Activated naive CD4-positive, alpha-beta T cell treated with anti-CD3 and anti-CD28 coated beads, Interleukin-2, amount 10 ng/mL, durations not matched to agents 5 hours and 36 hours (primary cell): ENCODE measurements around the gene ISY1. TPM values are rescaled to one million over a fixed set of nuclear protein-coding genes. Genes with fewer than 3 reads are reported as not detected.

Experiments
- total RNA-seq, 2 experiments: library from RNA; stranded (reverse); gene quantifications; one replicate each; pipeline ENCODE4 v1.2.3, GENCODE V29; 2021

Gene ISY1
- total RNA-seq, result 10 to 100 TPM; 56.8 to 65.7 TPM

DNA sequence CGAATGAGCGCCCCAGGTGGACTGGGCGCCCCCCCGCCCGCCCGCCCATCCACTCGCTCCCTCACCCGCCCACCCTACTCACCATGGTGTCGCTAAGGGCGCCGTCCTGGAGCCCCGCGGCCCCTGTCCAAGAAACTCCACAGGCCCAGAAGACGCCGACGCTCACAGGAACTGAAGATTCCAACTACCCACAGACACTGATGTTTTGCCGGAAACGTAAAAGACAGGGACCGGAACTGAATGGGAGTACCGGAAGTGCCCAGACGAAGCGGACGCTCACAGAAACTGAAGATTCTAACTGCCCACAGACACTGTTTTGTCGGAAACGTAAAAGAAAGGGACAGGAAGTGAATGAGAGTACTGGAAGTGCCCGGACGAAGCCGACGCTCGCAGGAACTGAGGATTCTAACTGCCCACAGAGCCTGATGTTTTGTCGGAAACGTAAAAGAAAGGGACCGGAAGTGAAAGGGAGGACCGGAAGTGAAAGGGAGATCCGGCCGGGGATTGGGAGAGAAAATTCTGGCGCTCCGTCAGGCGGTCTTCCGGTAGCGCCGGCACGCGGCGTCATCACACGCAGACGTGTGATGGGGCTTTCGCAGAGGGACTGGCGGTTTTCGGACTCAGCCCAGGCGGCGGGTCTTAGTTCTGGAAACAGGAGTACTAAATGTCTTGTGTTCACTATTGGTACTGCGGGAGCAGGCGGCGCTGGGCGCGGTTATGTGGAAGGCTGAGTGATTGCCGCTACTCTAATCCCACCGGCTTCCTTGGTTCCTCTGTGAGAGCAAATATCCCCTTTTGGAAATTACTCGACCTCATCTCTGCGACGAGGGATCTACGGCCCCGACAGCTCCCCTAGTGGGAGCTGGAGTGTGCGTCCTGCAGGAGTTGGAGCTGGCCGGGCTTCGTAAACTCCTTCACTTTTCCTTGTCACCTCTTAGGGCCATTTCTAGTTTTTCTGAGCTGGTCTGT is at the start of gene ISY1:
TSS of gene ISY1 (minus strand) at position 173 of the 969 bp plus-strand sequence. CDS start at position 85, 88 bp downstream.

DNA sequence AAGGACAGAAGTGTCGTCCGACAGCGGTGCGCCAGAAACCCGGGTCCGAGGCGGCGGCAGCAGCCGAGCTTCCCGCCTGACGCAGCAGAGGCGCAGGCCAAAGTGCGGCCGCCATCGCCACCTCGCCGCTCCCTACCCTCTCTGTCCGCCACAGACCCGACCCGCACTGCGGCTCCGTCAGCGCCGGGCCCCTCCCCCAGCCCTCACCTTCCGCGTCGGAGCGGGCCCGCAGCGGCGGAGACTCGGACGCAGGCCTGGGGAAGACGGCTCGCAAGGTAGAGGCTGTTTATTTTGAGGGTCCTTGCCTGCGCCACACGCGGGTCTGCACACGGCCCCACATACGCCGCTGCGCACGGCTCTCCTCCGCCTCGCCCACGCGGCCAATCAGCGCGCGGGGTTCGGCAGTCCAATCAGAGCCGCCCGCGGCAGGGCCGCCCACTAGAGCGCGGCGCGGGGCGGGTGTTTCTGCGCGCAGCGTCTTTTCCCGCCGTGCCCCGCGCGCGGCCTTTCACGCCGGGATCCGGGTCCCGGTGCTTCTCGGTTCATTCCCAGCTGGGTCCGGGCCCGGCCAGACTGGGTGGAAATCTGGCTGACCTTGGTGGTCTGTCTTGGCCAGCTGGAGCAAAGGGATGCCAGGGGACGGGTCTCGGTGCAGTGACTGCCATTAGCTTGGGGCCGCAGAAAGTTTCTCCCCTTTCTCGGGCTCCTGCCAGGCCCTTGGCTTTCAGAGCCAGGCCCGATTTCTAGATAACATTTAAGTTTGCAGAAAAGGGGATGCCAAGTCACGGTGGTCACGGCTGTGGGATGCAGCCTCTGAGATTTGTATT is 22.9 kb upstream of the ISY1 start, which contains the start of gene CNBP:
TSS of gene CNBP (minus strand) at position 328 of the 827 bp plus-strand sequence. CDS start 12,139 bp downstream, outside the sequence.

DNA sequence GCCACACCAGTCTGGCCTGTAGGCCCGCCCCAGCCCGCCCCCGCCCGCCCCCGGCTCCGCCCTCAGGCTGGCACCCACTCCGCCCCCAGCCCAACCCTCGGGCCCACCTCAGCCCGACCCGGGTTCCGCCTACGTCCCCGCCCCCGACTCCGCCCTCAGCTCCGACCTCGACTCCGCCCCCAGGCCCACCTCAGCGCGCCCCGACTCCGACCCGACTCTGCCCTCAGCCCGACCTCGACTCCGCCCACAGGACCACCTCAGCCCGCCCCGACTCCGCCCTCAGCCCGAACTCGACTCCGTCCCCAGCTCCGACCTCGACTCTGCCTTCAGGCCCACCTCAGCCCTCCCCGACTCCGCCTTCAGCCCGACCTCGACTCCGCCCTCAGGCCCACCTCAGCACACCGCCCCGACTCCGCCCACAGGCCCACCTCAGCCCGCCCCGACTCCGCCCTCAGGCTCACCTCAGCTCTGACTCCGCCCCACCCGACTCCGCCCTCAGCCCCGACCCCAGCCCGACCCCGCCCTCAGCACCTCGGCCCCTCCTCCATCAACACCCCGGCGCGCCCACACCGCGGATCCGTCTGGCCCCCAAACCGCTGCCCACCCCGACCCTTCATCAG is 39.0 kb downstream of the ISY1 start, which contains the start of gene RAB43:
TSS of gene RAB43 (minus strand) at position 13 of the 620 bp plus-strand sequence. CDS start 315 bp downstream, outside the sequence.

Other genes with a start within 250 kb of the ISY1 start
- gene CFAP92, start 167.0 kb downstream of the ISY1 start, total RNA-seq, result under 1 TPM in 1 of 2 experiments, not detected in 1; 0.13 TPM
- gene EFCC1, start 159.8 kb downstream of the ISY1 start, total RNA-seq, result under 1 TPM in 1 of 2 experiments, not detected in 1; 0.10 TPM
- not detected for gene GP9, start 100.3 kb downstream of the ISY1 start, total RNA-seq
- gene RAB43, start 39.3 kb downstream of the ISY1 start, total RNA-seq, result 10 to 100 TPM; 61.6 to 61.9 TPM
- 100 to 1,000 TPM; 298 to 308 TPM for gene CNBP, start 22.8 kb upstream of the ISY1 start, total RNA-seq
- gene COPG1, start 88.5 kb upstream of the ISY1 start, total RNA-seq, result 100 to 1,000 TPM; 140 to 152 TPM
- 10 to 100 TPM; 53.1 to 56.7 TPM for gene HMCES, start 117.8 kb upstream of the ISY1 start, total RNA-seq